IMR-90 (cell line): ENCODE results near the gene ACOD1. TPM values are rescaled to one million over a fixed set of nuclear protein-coding genes. Genes with fewer than 3 reads are reported as not detected.

Source experiments
- ATAC-seq: fragments of 200-7000 bp; cut with Tn5 transposase; 2 replicates; pipeline ENCODE4 v1.9.1; 2020; ENCODE audit warnings: low read depth, mild to moderate bottlenecking, moderate library complexity
- BruUV-seq: library from RNA; stranded (reverse); fragments of 400-500 nt; replicated peaks from 2 replicates; lab custom pipeline; 2021; lab: Mats Ljungman, UMichigan
- CTCF ChIA-PET: fragments of 300-600 bp; formaldehyde crosslinking; extraction: SDS; loops from one replicate; lab custom pipeline; 2021; ENCODE audit warnings: antibody characterized with exemption; lab: Yijun Ruan, JAX
- POLR2A ChIA-PET: fragments of 300-600 bp; sonication (Branson Sonifier 250); formaldehyde crosslinking; loops from one replicate; lab custom pipeline; 2022; ENCODE audit warnings: antibody characterized with exemption; ENCODE audit not compliant: unreplicated experiment; lab: Charles Lee
- DNase-seq: peaks from one replicate; pipeline ENCODE4 v3.0.0; 2013
- H2AFZ ChIP-seq: replicated peaks from 2 replicates; pipeline ENCODE3; 2013; ENCODE audit warnings: low read length, mild to moderate bottlenecking; ENCODE audit not compliant: poor library complexity
- H2AK5ac ChIP-seq: 2 replicates; pipeline ENCODE4 v1.6.1; 2013; ENCODE audit warnings: low read depth, low read length, inconsistent platforms
- H2AK9ac ChIP-seq: replicated peaks from 2 replicates; pipeline ENCODE3; 2013; ENCODE audit warnings: mild to moderate bottlenecking, low read depth, low read length, moderate library complexity; ENCODE audit not compliant: poor library complexity
- H2BK120ac ChIP-seq: 2 replicates; pipeline ENCODE4 v1.6.1; 2013; ENCODE audit warnings: low read depth, low read length, inconsistent platforms
- H2BK15ac ChIP-seq: 3 replicates; pipeline ENCODE4 v1.6.1; 2013; ENCODE audit warnings: low read depth, low read length, inconsistent platforms
- H2BK20ac ChIP-seq: 2 replicates; pipeline ENCODE4 v1.6.1; 2013; ENCODE audit warnings: low read depth, mild to moderate bottlenecking, inconsistent platforms, low read length, moderate library complexity
- H2BK5ac ChIP-seq: 2 replicates; pipeline ENCODE4 v1.6.1; 2013; ENCODE audit warnings: mild to moderate bottlenecking, low read depth, low read length, inconsistent platforms; ENCODE audit not compliant: poor library complexity, severe bottlenecking
- H3K14ac ChIP-seq: replicated peaks from 2 replicates; pipeline ENCODE4 v1.6.1; 2013; ENCODE audit warnings: low read depth, low read length, inconsistent platforms
- H3K18ac ChIP-seq: 2 replicates; pipeline ENCODE4 v1.6.1; 2013; ENCODE audit warnings: low read depth, low read length, control low read depth
- H3K23ac ChIP-seq: 2 replicates; pipeline ENCODE4 v1.6.1; 2013; ENCODE audit warnings: low read depth, low read length, inconsistent platforms
- H3K27ac ChIP-seq: 2 replicates; pipeline ENCODE4 v1.5.1; 2013; ENCODE audit warnings: mild to moderate bottlenecking, control low read depth, low read length; ENCODE audit not compliant: insufficient read depth
- H3K27me3 ChIP-seq: 2 replicates; pipeline ENCODE4 v1.6.1; 2013; ENCODE audit warnings: low read length; ENCODE audit not compliant: control insufficient read depth, insufficient read depth
- H3K36me3 ChIP-seq: 2 replicates; pipeline ENCODE4 v1.6.1; 2013; ENCODE audit warnings: low read length, mixed read lengths; ENCODE audit not compliant: control insufficient read depth, insufficient read depth
- H3K4ac ChIP-seq: 2 replicates; pipeline ENCODE4 v1.6.1; 2013; ENCODE audit warnings: low read depth, low read length, inconsistent platforms
- H3K4me1 ChIP-seq: 2 replicates; pipeline ENCODE4 v1.6.1; 2013; ENCODE audit warnings: low read length, mixed read lengths; ENCODE audit not compliant: control insufficient read depth, insufficient read depth
- H3K4me2 ChIP-seq: 2 replicates; pipeline ENCODE4 v1.6.1; 2013; ENCODE audit warnings: low read depth, mild to moderate bottlenecking, control low read depth, low read length, moderate library complexity
- H3K4me3 ChIP-seq: 2 replicates; pipeline ENCODE4 v1.5.1; 2013; ENCODE audit warnings: low read depth, mild to moderate bottlenecking, control low read depth, low read length, moderate library complexity; ENCODE audit not compliant: insufficient read depth
- H3K56ac ChIP-seq: 2 replicates; pipeline ENCODE4 v1.6.1; 2013; ENCODE audit warnings: low read length, inconsistent platforms; ENCODE audit not compliant: insufficient read depth; ENCODE audit errors: extremely low read depth
- H3K79me1 ChIP-seq, 2 experiments: 2 replicates each; pipeline ENCODE4 v1.6.1; 2013; ENCODE audit warnings: low read length in 2 of 2, inconsistent platforms in 1 of 2, low read depth in 1 of 2
- H3K9ac ChIP-seq: 2 replicates; pipeline ENCODE4 v1.6.1; 2013; ENCODE audit warnings: low read depth, low read length, control low read depth
- H3K9me1 ChIP-seq: 2 replicates; pipeline ENCODE4 v1.6.1; 2013; ENCODE audit warnings: low read length, inconsistent platforms; ENCODE audit not compliant: insufficient read depth
- H3K9me3 ChIP-seq: 2 replicates; pipeline ENCODE4 v1.6.1; 2013; ENCODE audit warnings: low read length; ENCODE audit not compliant: control insufficient read depth, insufficient read depth
- H4K20me1 ChIP-seq: 2 replicates; pipeline ENCODE4 v1.6.1; 2013; ENCODE audit warnings: low read length, inconsistent platforms; ENCODE audit not compliant: insufficient read depth
- H4K5ac ChIP-seq: 2 replicates; pipeline ENCODE4 v1.6.1; 2013; ENCODE audit warnings: mild to moderate bottlenecking, low read depth, low read length, control low read depth
- H4K8ac ChIP-seq, 2 experiments: 2 replicates each; pipeline ENCODE4 v1.6.1; 2013; ENCODE audit warnings: low read depth in 2 of 2, low read length in 2 of 2, control low read depth in 1 of 2, inconsistent platforms in 1 of 2
- H4K91ac ChIP-seq: 2 replicates; pipeline ENCODE4 v1.6.1; 2013; ENCODE audit warnings: low read depth, low read length, inconsistent platforms; ENCODE audit not compliant: insufficient read depth
- BHLHE40 ChIP-seq: fragments of 150-350 bp; IDR thresholded peaks from 2 replicates; pipeline ENCODE4 v1.6.1; 2016; ENCODE audit warnings: mild to moderate bottlenecking, low read depth, low read length
- CEBPB ChIP-seq: IDR thresholded peaks from 2 replicates; pipeline ENCODE4 v1.6.1; 2012; ENCODE audit warnings: low read depth, low read length, improper control_type of control experiment
- CHD1 ChIP-seq: IDR thresholded peaks from 2 replicates; pipeline ENCODE4 v1.6.1; 2012; ENCODE audit warnings: low read depth, low read length, improper control_type of control experiment
- FOS ChIP-seq: fragments of 150-350 bp; IDR thresholded peaks from 2 replicates; pipeline ENCODE4 v1.6.1; 2016; ENCODE audit warnings: low read depth, low read length
- MAFK ChIP-seq: IDR thresholded peaks from 2 replicates; pipeline ENCODE4 v1.6.1; 2012; ENCODE audit warnings: low read depth, low read length, improper control_type of control experiment
- MAZ ChIP-seq: IDR thresholded peaks from 2 replicates; pipeline ENCODE4 v1.6.1; 2012; ENCODE audit warnings: low read depth, mild to moderate bottlenecking, low read length, improper control_type of control experiment, moderate library complexity, borderline replicate concordance
- MXI1 ChIP-seq: IDR thresholded peaks from 2 replicates; pipeline ENCODE4 v1.6.1; 2012; ENCODE audit warnings: low read depth, mild to moderate bottlenecking, low read length, moderate library complexity, borderline replicate concordance
- NFE2L2 ChIP-seq: fragments of 150-350 bp; IDR thresholded peaks from 2 replicates; pipeline ENCODE4 v1.6.1; 2016; ENCODE audit warnings: low read depth, mild to moderate bottlenecking, low read length
- POLR2A ChIP-seq: IDR thresholded peaks from 2 replicates; pipeline ENCODE4 v1.6.1; 2012; ENCODE audit warnings: mild to moderate bottlenecking, low read depth, low read length
- RAD21 ChIP-seq: IDR thresholded peaks from 2 replicates; pipeline ENCODE4 v1.6.1; 2012; ENCODE audit warnings: low read length, improper control_type of control experiment
- RCOR1 ChIP-seq: IDR thresholded peaks from 2 replicates; pipeline ENCODE4 v1.6.1; 2012; ENCODE audit warnings: mild to moderate bottlenecking, low read length, improper control_type of control experiment; ENCODE audit not compliant: insufficient replicate concordance
- RFX5 ChIP-seq: IDR thresholded peaks from 2 replicates; pipeline ENCODE4 v1.8.0; 2012; ENCODE audit warnings: low read depth, mild to moderate bottlenecking, low read length, moderate library complexity
- SMC3 ChIP-seq: fragments of 150-350 bp; IDR thresholded peaks from 2 replicates; pipeline ENCODE4 v1.6.1; 2016; ENCODE audit warnings: low read depth, mild to moderate bottlenecking, antibody characterized with exemption, low read length, moderate library complexity
- USF2 ChIP-seq: fragments of 150-350 bp; IDR thresholded peaks from 2 replicates; pipeline ENCODE4 v1.6.1; 2017; ENCODE audit warnings: mild to moderate bottlenecking, antibody characterized with exemption, low read length, low read depth
- WGBS, 2 experiments: methylation state at CpG; one replicate each; pipeline versions ENCODE4 v1.1.5 to v1.1.7; 2013; ENCODE audit warnings: missing lambda C conversion rate in 2 of 2; ENCODE audit not compliant: insufficient read length in 1 of 2; ENCODE audit errors: extremely low coverage in 2 of 2; 5-methylcytosine and 5-hydroxymethylcytosine counted together
- dilution Hi-C: fragments of 300-500 bp; cut with HindIII; formaldehyde crosslinking; loops from one replicate; pipeline ENCODE4 v1.14.3; 2018; ENCODE audit warnings: low sequenced_read_pairs; ENCODE audit not compliant: unreplicated experiment
- in situ Hi-C: fragments of 300-500 bp; cut with MboI; formaldehyde crosslinking; loops from 3 replicates; pipeline ENCODE4 v1.14.3; 2019; ENCODE audit warnings: low sequenced_read_pairs, inconsistent platforms, mixed read lengths
- intact Hi-C: fragments of 100-400 bp; cut with micrococcal nuclease; formaldehyde crosslinking; loops from 2 replicates; pipeline ENCODE4 v1.10.0; 2022
- polyA plus RNA-seq, 3 experiments: library from polyadenylated mRNA; depleted of rRNA; stranded (reverse); fragments of >200 nt; gene quantifications; 2 replicates each; pipeline ENCODE4 v1.2.3, GENCODE V29; 2012; ENCODE audit warnings: low replicate concordance in 1 of 3
- total RNA-seq: library from RNA; depleted of rRNA; stranded (reverse); fragments of >200 nt; gene quantifications from 2 replicates; pipeline ENCODE4 v1.2.3, GENCODE V29; 2012
- TF ChIP-seq, protein P1 (sequence below): conservative IDR thresholded peaks from 2 replicates; pipeline ENCODE4 v1.5.1; 2012; ENCODE audit warnings: mild to moderate bottlenecking, low read depth, low read length, improper control_type of control experiment
- TF ChIP-seq, protein P2 (sequence below): fragments of 150-350 bp; IDR thresholded peaks from 2 replicates; pipeline ENCODE4 v1.6.1; 2016; ENCODE audit warnings: low read depth, mild to moderate bottlenecking, low read length, moderate library complexity, borderline replicate concordance

The ACOD1 gene
- total and polyA plus RNA-seq, 2 of the 4 experiments (the other 2 are of a cell fraction), result not detected

GRCh38 chr13:77001540-77001939 lies 53.2 kb downstream of the ACOD1 start:
- intact Hi-C loops (no loop called here), in situ Hi-C loops (no loop called here), dilution Hi-C loops (no loop called here)
- Histone ChIP-seq H3K27ac (no peak overlapping the region), H3K4ac (no peak overlapping the region), H3K36me3 (peaks cover 18% of the 10 kb centered on the region), H3K23ac (no peak overlapping the region), H2BK15ac (no peak overlapping the region), H3K9me3 (no peaks in the 10 kb centered on the region), H3K79me1 (peaks cover 8 to 18% of the 10 kb centered on the region in 2 experiments; a peak in 3 of 4 replicates), H2AK5ac (no peak overlapping the region), H2AFZ (no peak overlapping the region), H2AK9ac (no peak overlapping the region), H2BK5ac (no peak overlapping the region), H3K4me3 (no peak overlapping the region), H3K27me3 (no peaks in the 10 kb centered on the region), H2BK120ac (no peak overlapping the region), H3K9ac (no peak overlapping the region), H4K8ac (no peak overlapping the region), H3K4me2 (no peak overlapping the region), H2BK20ac (no peak overlapping the region), H4K20me1 (peaks cover 3% of the 10 kb centered on the region; the same call in 1 of the 2 replicates), H3K14ac (no peak overlapping the region), H3K56ac (no peak overlapping the region), H3K4me1 (no peaks in the 10 kb centered on the region), H4K91ac (no peak overlapping the region), H4K5ac (no peak overlapping the region), H3K9me1 (peaks cover 3% of the 10 kb centered on the region; the same call in 1 of the 2 replicates), H3K18ac (no peak overlapping the region)
- ChIA-PET CTCF (interaction anchor here (0.7 to 2.7 kb wide), 4 partner anchors 9 to 616 kb away, joined by 3 to 15 read pairs (median 4); no protein-coding TSS in a partner anchor), POLR2A (no interaction called here)
- whole genome bisulfite sequencing, 2 experiments, result 95% methylated on average over 3 of the region's 4 CpGs; no CpG with 5 or more reads in 1 of the 2 experiments
- no peak for ATAC-seq
- BruUV-seq, result TSS peak; percentile 55
- DNase-seq, result no peak
- TF ChIP-seq CEBPB (no peak), POLR2A (no peak), FOS (no peak), USF2 (no peak), SMC3 (no peak), MAFK (no peak), RCOR1 (no peak), RAD21 (no peak), MXI1 (no peak), NFE2L2 (no peak), MAZ (no peak), CHD1 (no peak), RFX5 (no peak), BHLHE40 (no peak)
- TF ChIP-seq, protein P1, sequence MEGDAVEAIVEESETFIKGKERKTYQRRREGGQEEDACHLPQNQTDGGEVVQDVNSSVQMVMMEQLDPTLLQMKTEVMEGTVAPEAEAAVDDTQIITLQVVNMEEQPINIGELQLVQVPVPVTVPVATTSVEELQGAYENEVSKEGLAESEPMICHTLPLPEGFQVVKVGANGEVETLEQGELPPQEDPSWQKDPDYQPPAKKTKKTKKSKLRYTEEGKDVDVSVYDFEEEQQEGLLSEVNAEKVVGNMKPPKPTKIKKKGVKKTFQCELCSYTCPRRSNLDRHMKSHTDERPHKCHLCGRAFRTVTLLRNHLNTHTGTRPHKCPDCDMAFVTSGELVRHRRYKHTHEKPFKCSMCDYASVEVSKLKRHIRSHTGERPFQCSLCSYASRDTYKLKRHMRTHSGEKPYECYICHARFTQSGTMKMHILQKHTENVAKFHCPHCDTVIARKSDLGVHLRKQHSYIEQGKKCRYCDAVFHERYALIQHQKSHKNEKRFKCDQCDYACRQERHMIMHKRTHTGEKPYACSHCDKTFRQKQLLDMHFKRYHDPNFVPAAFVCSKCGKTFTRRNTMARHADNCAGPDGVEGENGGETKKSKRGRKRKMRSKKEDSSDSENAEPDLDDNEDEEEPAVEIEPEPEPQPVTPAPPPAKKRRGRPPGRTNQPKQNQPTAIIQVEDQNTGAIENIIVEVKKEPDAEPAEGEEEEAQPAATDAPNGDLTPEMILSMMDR, result no peak
- TF ChIP-seq, protein P2, sequence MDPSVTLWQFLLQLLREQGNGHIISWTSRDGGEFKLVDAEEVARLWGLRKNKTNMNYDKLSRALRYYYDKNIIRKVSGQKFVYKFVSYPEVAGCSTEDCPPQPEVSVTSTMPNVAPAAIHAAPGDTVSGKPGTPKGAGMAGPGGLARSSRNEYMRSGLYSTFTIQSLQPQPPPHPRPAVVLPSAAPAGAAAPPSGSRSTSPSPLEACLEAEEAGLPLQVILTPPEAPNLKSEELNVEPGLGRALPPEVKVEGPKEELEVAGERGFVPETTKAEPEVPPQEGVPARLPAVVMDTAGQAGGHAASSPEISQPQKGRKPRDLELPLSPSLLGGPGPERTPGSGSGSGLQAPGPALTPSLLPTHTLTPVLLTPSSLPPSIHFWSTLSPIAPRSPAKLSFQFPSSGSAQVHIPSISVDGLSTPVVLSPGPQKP, result no peak
